GM12801 (cell line): ENCODE data around the gene WRAP73.

Experiments
- CTCF ChIP-seq: IDR thresholded peaks from one replicate; pipeline ENCODE4 v1.5.1; 2011; ENCODE audit warnings: control low read depth; ENCODE audit not compliant: insufficient read length; ENCODE audit errors: extremely low read depth

The WRAP73 gene

GRCh38 chr1:3614755-3615742, 34.9 kb downstream of the WRAP73 start:
- TF ChIP-seq CTCF, result no peak

GRCh38 chr1:3612123-3612522, 37.8 kb downstream of the WRAP73 start:
- TF ChIP-seq CTCF, result no peak

GRCh38 chr1:3611170-3612019, 38.5 kb downstream of the WRAP73 start, which contains the start of gene MEGF6:
MEGF6 (minus strand) TSS chr1:3611508; CDS start chr1:3611268, 240 bp downstream.
- no peak for TF ChIP-seq CTCF

GRCh38 chr1:3610527-3611169, 39.3 kb downstream of the WRAP73 start:
- TF ChIP-seq CTCF, result no peak

- no peak for TF ChIP-seq CTCF
These were observed 40.0 kb downstream of the WRAP73 start for GRCh38 chr1:3609769-3610526.

- no peak for TF ChIP-seq CTCF
These were observed 40.7 kb downstream of the WRAP73 start for GRCh38 chr1:3609016-3609768.
